SH-SY5Y (cell line): Measurements from ENCODE around the gene CDC42BPB.

Experiments
- GATA2 ChIP-seq: IDR thresholded peaks from 2 replicates; pipeline ENCODE4 v1.6.1; 2011; ENCODE audit warnings: mild to moderate bottlenecking, low read depth, low read length
- GATA3 ChIP-seq: IDR thresholded peaks from 2 replicates; pipeline ENCODE4 v1.6.1; 2011; ENCODE audit warnings: low read depth, mild to moderate bottlenecking, low read length, moderate library complexity

DNA sequence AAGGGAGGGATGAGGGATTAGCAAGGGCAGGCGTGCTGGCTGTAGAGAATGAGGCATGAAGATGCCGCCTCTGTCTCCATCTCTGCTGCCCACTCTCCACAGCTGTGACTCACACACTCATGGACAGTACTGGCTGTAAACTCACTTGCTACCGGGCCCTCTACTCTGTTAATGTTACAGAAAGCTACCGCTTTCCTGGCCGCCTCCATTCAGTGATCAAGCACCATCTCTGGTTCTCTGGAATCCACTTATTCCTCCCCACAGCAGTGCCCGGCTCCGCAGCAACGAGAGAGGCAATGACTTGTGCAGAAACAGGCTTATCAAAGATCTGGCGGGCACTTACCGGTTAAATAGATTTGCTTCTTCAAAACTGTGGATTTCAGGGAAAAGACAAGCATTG lies 100.1 kb downstream of the CDC42BPB start:
- peak; percentile 70 for TF ChIP-seq GATA2
- TF ChIP-seq GATA3 = peak; percentile 46; the same call in 1 of the 2 replicates
